Activated CD8-positive, alpha-beta T cell treated with anti-CD3 and anti-CD28 coated beads for 36 hours (primary cell): ENCODE measurements around the gene CSNK2B. TPM values are rescaled to one million over a fixed set of nuclear protein-coding genes. Genes with fewer than 3 reads are reported as not detected.

Experiments used
- ATAC-seq: fragments of 200-7000 bp; cut with Tn5 transposase; one replicate; pipeline ENCODE4 v1.10.0; 2021; ENCODE audit warnings: mild to moderate bottlenecking, moderate library complexity
- CTCF ChIA-PET: fragments of 350-600 bp; sonication (Branson Sonifier 250); formaldehyde crosslinking; loops from one replicate; lab custom pipeline; 2021; ENCODE audit warnings: antibody characterized with exemption; lab: Charles Lee
- POLR2A ChIA-PET: fragments of 350-600 bp; sonication (Branson Sonifier 250); formaldehyde crosslinking; loops from one replicate; lab custom pipeline; 2021; ENCODE audit warnings: antibody characterized with exemption; lab: Charles Lee
- DNase-seq: peaks from one replicate; pipeline ENCODE4 v3.0.0-alpha.2; 2020
- H3K27ac Mint-ChIP-seq: one replicate; pipeline ENCODE4 v1.8.0; 2021; ENCODE audit warnings: mild to moderate bottlenecking, mixed read lengths
- H3K27me3 Mint-ChIP-seq: one replicate; pipeline ENCODE4 v1.8.0; 2021; ENCODE audit warnings: mixed read lengths
- H3K36me3 Mint-ChIP-seq: one replicate; pipeline ENCODE4 v1.8.0; 2021; ENCODE audit warnings: low read depth, mixed read lengths
- H3K4me1 Mint-ChIP-seq: one replicate; pipeline ENCODE4 v1.8.0; 2021; ENCODE audit warnings: low read depth, mixed read lengths
- H3K4me3 Mint-ChIP-seq: one replicate; pipeline ENCODE4 v1.8.0; 2021; ENCODE audit warnings: mild to moderate bottlenecking, moderate library complexity, mixed read lengths
- H3K9me3 Mint-ChIP-seq: one replicate; pipeline ENCODE4 v1.8.0; 2021; ENCODE audit warnings: mixed read lengths
- intact Hi-C: fragments of 100-400 bp; cut with micrococcal nuclease; formaldehyde crosslinking; loops from one replicate; pipeline ENCODE4 v1.10.0; 2022
- total RNA-seq, 2 experiments: library from RNA; stranded (reverse); gene quantifications; one replicate each; pipeline ENCODE4 v1.2.3, GENCODE V29; 2021
- TF ChIP-seq, protein P1 (sequence below): fragments of 200-600 bp; IDR thresholded peaks from one replicate; pipeline ENCODE4 v1.8.0; 2022; ENCODE audit warnings: antibody characterized with exemption, mild to moderate bottlenecking

CSNK2B gene
- total RNA-seq, 2 experiments from 2014 or later = 241 to 247 TPM

DNA sequence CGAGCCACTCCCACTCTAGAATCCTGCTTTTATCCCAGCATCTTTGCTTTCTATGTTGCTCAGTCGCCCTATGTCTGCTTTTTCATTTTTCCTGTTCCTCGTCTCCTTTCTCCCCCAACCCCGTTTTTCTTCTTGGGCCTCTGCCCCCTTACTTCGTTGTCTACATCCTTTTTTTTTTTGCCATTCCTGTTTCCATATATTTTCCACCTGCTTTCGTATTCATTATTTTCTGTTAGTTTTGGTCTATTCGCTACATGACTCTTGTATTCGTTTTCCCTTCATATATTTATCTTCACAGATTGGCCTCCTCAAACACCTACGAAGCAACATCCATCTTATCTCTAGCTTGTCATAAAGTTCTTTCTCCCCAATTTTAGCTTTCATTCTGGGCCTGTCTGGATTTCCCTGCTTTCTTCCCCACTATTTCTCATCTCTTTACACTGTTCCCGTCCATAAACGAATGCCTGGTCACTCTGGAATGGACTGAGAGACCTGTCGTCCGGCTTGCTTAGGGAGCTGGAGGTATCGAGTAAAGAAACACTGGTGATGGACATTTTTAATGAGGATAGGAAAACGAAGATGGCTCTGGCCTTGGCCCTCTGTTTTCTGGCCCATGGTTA is 44.5 kb upstream of the CSNK2B start:
- H3K27me3 Mint-ChIP-seq = no peaks in the 10 kb centered on the region
- intact Hi-C loops = loop anchor here (2.0 kb wide), 1 partner anchor 43 kb away; the partner anchor contains the start of gene GPANK1
- peaks cover 77% of the 10 kb centered on the region for H3K36me3 Mint-ChIP-seq
- peak overlapping the region; percentile 95 for H3K4me3 Mint-ChIP-seq
- H3K27ac Mint-ChIP-seq = peak overlapping the region; percentile 95
- CTCF ChIA-PET = interaction anchor here (0.7 to 2.1 kb wide), 9 partner anchors 13 to 80 kb away, joined by 3 to 6 read pairs (median 4); partner anchors contain the start of genes ATP6V1G2, BAG6, DDX39B and NFKBIL1
- POLR2A ChIA-PET = interaction anchor here (1.0 to 11.4 kb wide), 15 partner anchors 9 to 238 kb away, joined by 3 to 235 read pairs (median 5); partner anchors contain the start of genes APOM, BAG6, CSNK2B and DDX39B
- H3K9me3 Mint-ChIP-seq = no peaks in the 10 kb centered on the region
- TF ChIP-seq, protein P1, sequence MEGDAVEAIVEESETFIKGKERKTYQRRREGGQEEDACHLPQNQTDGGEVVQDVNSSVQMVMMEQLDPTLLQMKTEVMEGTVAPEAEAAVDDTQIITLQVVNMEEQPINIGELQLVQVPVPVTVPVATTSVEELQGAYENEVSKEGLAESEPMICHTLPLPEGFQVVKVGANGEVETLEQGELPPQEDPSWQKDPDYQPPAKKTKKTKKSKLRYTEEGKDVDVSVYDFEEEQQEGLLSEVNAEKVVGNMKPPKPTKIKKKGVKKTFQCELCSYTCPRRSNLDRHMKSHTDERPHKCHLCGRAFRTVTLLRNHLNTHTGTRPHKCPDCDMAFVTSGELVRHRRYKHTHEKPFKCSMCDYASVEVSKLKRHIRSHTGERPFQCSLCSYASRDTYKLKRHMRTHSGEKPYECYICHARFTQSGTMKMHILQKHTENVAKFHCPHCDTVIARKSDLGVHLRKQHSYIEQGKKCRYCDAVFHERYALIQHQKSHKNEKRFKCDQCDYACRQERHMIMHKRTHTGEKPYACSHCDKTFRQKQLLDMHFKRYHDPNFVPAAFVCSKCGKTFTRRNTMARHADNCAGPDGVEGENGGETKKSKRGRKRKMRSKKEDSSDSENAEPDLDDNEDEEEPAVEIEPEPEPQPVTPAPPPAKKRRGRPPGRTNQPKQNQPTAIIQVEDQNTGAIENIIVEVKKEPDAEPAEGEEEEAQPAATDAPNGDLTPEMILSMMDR = no peak
- ATAC-seq = no peak
- DNase-seq = no peak
- peaks cover 49% of the 10 kb centered on the region for H3K4me1 Mint-ChIP-seq

DNA sequence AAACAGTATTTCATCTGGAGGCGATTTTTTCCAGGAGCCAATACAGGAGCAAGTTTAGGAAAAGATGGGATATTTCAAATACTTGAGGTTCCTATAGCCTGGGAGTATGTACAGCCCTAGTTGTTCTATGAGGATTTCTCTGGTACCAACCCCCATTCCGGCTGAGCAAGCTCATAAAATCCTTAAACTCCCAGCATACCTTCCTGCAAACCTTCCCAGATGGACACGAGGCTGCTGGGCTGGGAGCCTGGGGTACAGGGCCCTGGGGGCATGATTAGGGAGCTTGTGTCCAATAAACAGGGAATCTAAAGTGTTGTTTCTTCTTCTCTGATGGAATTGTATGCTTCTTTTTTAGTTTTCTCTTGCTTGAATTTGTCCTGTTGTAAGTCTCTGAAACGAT is 43.9 kb upstream of the CSNK2B start:
- peaks cover 76% of the 10 kb centered on the region for H3K36me3 Mint-ChIP-seq
- peak overlapping the region; percentile 95 for H3K4me3 Mint-ChIP-seq
- H3K27ac Mint-ChIP-seq = peak overlapping the region; percentile 95
- peaks cover 43% of the 10 kb centered on the region for H3K4me1 Mint-ChIP-seq
- ATAC-seq (no peak), DNase-seq (no peak)
- no peaks in the 10 kb centered on the region for H3K9me3 Mint-ChIP-seq
- POLR2A ChIA-PET = interaction anchor here (0.8 to 11.4 kb wide), 16 partner anchors 8 to 237 kb away, joined by 3 to 235 read pairs (median 6); partner anchors contain the start of genes APOM, BAG6, C6orf47 and CSNK2B
- intact Hi-C loops = loop anchor here (2.0 kb wide), 1 partner anchor 43 kb away; the partner anchor contains the start of gene GPANK1
- TF ChIP-seq, protein P1 = no peak
- CTCF ChIA-PET = interaction anchor here (1.2 to 2.1 kb wide), 9 partner anchors 12 to 128 kb away, joined by 3 to 6 read pairs (median 4); partner anchors contain the start of genes BAG6, DDX39B and NFKBIL1
- H3K27me3 Mint-ChIP-seq = no peaks in the 10 kb centered on the region

DNA sequence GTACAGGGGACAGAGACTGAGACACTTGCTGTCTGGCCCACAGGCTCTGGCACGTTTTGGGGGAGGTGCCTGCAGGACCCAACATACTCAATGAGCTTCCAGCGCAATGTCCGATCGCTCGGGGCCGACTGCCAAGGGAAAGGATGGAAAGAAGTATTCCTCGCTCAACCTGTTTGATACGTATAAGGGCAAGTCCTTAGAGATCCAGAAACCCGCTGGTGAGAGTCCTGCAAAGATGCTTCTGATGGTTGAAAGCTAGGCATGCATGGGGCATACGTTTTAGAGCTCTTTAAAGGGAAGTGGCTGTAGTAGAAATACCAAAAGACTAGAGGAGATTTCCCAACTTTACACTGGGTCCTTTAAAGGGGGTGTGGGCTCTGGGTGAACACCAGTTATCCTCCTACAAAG is 43.2 kb upstream of the CSNK2B start:
- TF ChIP-seq, protein P1 = no peak
- peaks cover 79% of the 10 kb centered on the region for H3K36me3 Mint-ChIP-seq
- ATAC-seq = no peak
- H3K27ac Mint-ChIP-seq = peak overlapping the region; percentile 95
- peaks cover 39% of the 10 kb centered on the region for H3K4me1 Mint-ChIP-seq
- DNase-seq = no peak
- no peaks in the 10 kb centered on the region for H3K27me3 Mint-ChIP-seq
- ChIA-PET POLR2A (interaction anchor here (0.6 to 11.4 kb wide), 16 partner anchors 18 to 237 kb away, joined by 3 to 235 read pairs (median 5); partner anchors contain the start of genes APOM, ATP6V1G2, BAG6 and C6orf47), CTCF (interaction anchor here (0.9 to 2.1 kb wide), 9 partner anchors 11 to 128 kb away, joined by 3 to 6 read pairs (median 4); partner anchors contain the start of genes DDX39B and NFKBIL1)
- intact Hi-C loops = no loop called here
- no peaks in the 10 kb centered on the region for H3K9me3 Mint-ChIP-seq
- peak overlapping the region; percentile 95 for H3K4me3 Mint-ChIP-seq

DNA sequence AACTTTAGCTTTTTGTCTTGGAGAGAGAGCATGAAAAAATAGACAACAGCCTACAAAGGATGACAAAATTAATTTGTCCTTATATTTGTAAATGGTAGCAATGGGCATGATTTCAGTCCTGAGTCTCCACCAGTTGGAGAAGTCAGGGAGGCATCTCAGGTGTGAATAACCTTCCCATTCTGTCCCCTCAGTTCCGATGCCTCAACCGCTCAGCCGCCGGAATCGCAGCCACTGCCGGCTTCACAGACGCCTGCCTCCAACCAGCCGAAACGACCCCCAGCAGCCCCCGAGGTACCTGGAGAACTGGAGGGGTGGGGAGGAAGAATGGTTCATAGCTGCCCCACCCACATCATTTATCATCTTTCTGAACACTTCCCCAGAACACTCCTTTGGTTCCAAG is 41.8 kb upstream of the CSNK2B start:
- Mint-ChIP-seq H3K36me3 (peaks cover 83% of the 10 kb centered on the region), H3K27ac (no peak overlapping the region), H3K4me1 (peaks cover 34% of the 10 kb centered on the region), H3K27me3 (no peaks in the 10 kb centered on the region), H3K9me3 (no peaks in the 10 kb centered on the region), H3K4me3 (no peak overlapping the region)
- DNase-seq (no peak), ATAC-seq (no peak)
- CTCF ChIA-PET = interaction anchor here (2.2 kb wide), 1 partner anchor 10 kb away, joined by 5 read pairs; no protein-coding TSS in a partner anchor
- POLR2A ChIA-PET = interaction anchor here (2.2 to 11.4 kb wide), 3 partner anchors 16 to 88 kb away, joined by 7 to 235 read pairs (median 10); partner anchors contain the start of gene BAG6
- TF ChIP-seq, protein P1 = no peak
- intact Hi-C loops = no loop called here
